Head of caudate nucleus (tissue), 42 donors: Measurements from ENCODE around the gene NT5C1B.

Source experiments
- DNase-seq, 42 donors: peaks; one replicate each; pipeline versions ENCODE4 v3.0.0 to v3.0.0-alpha.2; 2020 to 2021; ENCODE audit warnings: mixed read lengths in 7 of 42
- intact Hi-C: fragments of 100-400 bp; cut with DNase I; formaldehyde crosslinking; loops from one replicate; pipeline ENCODE4 v1.15.0; 2022

Gene NT5C1B

GRCh38 chr2:18559531-18560030 is 29.8 kb downstream of the NT5C1B start:
- intact Hi-C loops = no loop called here
- DNase-seq = peak in 7 of 42 donors; percentile 1 to 36 (median 5)

- intact Hi-C loops = no loop called here
- DNase-seq = no peak
Observed at GRCh38 chr2:18558458-18558857, 30.9 kb downstream of the NT5C1B start.

DNA sequence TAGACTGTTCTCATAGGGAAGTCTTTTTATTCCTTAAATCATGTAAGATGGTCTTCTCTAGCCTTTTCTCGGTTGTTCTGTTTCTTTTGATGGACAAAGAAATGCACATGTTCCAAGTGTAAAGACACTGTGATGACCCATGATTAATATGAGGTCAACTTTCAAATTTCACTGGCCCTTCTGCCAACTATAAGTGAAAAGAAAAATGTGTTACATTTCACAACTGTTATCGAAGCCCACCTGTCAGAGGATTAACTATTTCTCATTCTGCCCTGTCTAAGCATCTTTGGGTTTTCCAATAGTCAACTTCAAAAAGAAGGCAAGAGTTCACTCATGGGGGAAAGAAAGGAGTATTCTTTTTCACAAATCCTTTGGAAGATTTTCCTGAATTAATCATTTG is 32.2 kb downstream of the NT5C1B start:
- DNase-seq = no peak
- intact Hi-C loops = no loop called here

DNA sequence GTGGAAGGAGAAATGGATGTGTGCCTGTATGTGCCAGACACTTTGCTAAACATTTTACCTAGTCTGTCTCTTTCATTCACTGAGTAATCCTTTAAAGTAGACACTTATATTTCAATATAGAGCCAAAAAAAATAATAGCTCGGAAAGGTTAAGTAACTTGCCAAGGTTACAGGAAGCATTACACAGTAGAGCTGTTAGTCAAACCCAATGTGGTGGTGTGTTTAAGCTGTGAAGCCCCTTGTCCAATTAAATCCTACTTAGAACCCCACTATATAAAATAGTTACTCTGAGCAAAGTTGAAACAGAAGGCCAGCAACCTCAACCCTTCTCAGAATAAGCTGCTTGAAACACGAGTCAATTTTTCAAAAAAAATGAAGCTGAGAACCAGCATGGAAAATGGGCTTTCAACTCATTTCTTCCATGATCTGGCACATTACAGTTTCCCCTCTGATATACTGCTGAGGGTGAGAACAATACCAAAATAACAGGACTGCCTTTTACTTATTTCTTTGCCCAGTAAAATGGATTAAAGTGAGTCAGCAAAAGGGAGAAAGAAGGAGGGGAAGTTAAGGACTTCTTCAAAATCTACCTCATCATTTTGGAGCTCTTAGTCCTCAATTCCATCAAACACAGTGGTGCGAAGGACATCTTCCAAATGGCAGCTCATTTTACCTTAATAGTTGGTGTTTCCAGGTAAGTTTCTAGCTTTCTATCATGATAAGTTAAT is 36.9 kb downstream of the NT5C1B start:
- intact Hi-C loops = no loop called here
- no peak for DNase-seq

DNA sequence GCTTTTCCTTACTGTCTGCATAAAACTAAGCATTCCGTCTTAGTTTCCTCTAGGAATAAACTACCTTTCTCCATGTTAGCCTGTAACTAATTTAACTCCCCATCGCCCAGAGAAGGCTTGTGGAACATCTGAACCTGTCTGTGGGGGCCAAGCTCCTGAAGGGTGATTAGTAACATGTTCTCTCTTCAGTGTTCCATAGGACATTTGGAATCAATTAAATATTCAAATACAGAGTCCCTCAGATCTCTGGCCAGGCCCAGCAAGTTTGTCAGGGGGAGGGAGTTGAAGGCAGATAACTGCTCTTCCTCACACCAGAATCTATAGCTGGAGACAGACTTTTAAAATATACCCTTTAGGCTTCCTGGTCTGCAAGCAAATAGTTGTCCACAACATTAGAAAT is 37.7 kb downstream of the NT5C1B start:
- no peak for DNase-seq
- intact Hi-C loops = no loop called here

DNA sequence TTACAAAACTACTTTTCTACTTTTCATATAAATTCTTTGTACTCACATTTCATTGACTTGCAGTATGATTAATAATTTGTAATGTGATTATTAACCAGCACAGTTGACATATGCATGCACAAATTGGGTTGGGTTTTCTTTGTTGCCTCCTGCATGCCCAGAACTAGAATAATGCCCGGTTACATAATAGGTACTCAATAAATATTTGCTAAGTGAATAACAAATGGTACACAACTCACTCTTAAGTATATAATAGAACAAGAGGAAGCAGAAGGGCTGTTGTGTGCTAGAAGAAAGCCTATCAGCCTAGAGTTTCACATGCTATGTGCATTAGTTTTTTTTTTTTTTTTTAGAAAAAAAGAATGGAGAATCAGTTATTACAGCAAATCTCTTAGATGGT is 38.2 kb downstream of the NT5C1B start:
- intact Hi-C loops = no loop called here
- no peak for DNase-seq

DNA sequence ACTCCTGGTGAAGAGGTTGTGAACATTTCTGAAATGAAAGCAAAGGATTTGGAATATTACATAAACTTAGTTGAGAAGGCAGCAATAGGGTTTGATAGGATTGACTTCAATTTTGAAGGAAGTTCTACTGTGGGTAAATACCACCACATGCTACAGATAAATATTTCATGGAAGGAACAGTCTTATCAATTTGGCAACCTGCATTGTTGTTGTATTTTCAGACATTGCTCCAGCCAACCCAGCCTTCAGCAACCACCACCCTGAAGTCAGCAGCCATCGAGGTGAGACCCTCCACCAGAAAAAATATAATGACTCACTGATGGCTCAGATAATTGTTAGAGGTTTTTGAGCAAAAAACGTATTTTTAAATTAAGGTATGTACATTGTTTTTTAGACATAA is 38.9 kb downstream of the NT5C1B start:
- no peak for DNase-seq
- intact Hi-C loops = no loop called here

DNA sequence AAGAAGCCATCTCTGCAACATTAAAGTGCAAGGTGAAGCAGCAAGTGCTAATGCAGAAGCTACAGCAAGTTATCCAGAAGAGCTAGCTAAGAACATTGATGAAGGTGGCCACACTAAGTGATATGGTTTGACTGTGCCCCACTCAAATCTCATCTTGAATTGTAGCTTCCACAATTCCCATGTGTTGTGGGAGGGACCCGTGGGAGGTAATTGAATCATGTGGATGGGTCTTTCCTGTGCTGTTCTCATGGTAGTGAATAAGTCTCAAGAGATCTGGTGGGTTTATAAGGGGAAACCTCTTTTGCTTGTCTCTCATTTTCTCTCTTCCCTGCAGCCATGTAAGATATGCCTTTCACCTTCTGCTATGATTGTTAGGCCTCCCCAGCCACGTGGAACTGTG is 40.3 kb downstream of the NT5C1B start:
- DNase-seq = no peak
- intact Hi-C loops = no loop called here

DNA sequence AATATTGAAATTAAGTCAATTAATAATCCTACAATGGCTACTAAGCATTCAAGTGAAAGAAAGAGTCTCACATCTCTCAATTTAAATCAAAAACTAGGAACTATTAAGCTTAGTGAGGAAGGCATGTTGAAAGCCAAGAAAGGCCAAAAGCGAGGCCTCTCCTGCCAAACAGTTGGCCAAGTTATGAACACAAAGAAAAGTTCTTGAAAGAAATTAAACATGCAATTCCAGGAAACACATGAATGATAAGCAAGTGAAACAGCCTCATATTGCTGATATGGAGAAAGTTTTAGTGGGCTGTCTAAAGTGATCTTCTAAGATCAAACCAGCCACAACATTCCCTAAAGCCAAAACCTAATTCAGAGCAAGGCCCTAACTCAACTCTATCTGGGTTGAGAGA is 40.7 kb downstream of the NT5C1B start:
- intact Hi-C loops = no loop called here

DNA sequence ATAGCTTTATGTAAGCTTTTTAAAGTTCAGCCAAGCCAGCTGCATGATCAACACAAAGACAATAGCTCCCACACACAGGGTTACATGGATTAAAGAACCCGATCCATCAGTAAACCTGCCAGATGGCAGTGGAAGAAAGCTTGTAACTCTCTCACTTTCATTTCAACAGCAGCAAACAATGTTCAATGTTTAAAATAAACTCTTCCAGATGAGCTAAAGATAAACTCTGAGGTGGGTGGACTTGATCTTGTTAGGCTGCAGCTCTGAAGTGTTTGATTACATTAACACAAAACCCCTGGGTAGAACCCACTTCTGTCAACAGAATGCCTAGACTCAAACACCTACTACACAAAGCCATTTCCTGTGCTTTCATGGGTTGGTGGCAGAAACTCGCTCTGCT is 42.8 kb downstream of the NT5C1B start:
- no peak for DNase-seq
- intact Hi-C loops = no loop called here

More for the DNA sequence above, 40.7 kb downstream of the NT5C1B start:
- DNase-seq = no peak

GRCh38 chr2:18545384-18545783 is 44.0 kb downstream of the NT5C1B start:
- DNase-seq = no peak
- intact Hi-C loops = no loop called here

DNA sequence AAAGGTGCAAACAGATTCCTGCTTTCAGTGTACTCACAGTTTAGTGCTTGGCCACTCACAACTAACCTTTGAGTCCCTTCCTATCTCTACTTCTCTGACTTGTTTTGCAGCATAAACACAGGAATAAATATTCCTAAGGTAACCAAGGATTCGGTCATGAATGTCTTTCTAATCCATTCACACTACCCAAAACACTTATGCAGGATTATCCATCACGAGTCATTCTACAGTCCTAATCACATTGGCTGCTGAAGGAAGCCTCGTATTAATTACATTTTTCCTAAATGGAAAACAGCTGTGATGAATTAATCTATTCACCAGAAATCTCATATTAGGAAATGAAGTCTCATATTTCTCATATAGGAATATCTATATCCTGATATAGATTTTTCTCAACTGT is 45.2 kb downstream of the NT5C1B start:
- DNase-seq = no peak
- intact Hi-C loops = no loop called here

DNA sequence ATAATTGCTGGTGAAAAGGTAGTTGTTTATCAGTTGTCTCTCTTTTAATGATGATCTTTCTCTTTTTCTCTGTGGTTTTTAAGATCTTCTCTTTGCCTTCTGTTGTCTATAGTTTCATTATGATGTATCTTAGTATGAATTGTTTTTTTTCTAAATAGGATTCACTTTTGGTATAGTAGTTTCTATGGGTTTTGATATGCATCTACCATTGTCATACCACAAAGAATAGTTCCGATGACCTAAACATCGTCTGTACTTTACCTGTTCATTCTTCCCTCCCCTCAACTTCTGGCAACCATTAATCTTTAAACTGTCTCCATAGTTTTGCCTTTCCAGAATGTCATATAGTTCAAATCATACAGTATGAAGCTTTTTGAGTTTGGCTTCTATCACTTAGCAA is 48.5 kb downstream of the NT5C1B start:
- no peak for DNase-seq
- intact Hi-C loops = no loop called here

GRCh38 chr2:18536697-18537096 is 52.7 kb downstream of the NT5C1B start:
- intact Hi-C loops = no loop called here
- DNase-seq = no peak

DNA sequence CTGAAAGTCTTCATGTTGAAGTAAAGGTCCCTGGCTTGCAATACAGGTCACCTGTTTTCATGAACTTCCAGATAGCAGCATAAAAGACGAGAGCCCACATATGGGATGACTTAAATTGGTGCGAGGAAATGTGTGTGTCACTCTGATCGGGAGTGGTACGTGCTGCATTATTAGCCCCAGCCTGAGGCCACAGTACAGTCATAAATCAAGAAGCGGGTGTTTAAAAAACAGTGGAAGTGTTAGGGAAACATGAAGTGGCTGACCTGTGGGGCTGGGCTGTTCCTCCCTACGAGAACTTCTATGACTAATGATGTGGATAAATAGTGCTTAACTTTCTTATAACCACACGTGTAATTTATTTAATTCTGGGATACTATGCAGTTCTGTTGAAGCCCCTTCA is 53.3 kb downstream of the NT5C1B start:
- intact Hi-C loops = no loop called here

DNA sequence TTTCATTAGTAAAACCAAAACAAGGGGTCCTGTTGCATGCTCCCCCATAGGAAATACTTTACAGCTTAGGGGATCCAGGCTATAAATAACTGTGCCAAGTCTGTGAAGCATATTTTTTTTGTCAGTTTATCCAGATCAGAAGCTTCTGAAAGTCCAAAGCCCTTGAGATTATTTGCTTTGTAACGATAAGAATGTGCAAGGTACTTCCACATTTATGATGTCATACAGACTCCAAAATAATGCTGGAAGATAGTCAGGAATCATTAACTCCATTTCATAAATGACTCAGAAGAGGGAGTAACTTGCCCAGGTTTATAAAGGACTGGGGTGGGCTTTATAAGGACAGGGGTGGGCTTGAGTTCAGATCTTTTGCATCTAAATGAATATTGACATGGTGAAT is 58.2 kb downstream of the NT5C1B start:
- intact Hi-C loops = no loop called here
- DNase-seq = no peak

More for the DNA sequence above, 53.3 kb downstream of the NT5C1B start:
- no peak for DNase-seq

DNA sequence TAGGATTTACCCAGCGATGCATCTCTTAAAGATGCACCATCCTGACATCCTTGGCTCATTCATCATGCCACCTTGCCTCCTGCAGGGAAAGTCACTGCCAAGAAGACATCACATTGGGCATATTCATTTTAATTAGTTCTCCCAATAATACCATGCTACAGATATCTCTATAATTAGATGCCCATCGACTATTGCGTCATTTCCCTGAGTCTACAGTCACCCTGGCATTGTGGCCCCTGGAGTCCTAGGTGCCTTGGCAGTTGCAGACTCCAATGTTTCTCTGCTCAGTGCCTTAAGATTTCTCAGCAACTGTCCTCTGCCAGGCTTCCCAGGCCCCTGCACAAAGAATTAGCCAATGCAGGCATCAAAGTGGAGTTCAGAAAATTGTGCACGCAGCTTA is 61.5 kb downstream of the NT5C1B start:
- intact Hi-C loops = loop anchor here (10.0 kb wide), 1 partner anchor 1337 kb away; no protein-coding TSS in a partner anchor
- no peak for DNase-seq

DNA sequence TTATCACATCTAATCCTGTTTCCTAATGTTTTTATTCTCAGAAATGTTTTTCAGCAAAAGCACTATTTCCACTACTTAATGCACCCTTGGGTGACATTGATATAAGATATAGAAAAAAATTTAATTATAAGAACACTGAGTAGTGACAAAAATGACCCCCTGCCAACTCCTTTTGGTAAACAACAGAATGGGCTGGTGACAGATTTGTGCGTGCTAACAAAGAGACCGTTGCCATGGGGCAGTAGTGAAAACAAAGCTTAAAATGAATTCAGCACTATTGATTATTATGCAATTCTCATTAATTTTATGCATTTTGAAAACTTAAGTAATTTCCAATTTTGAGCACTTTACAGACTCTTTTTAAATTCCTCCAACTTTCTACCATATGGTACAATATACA is 62.0 kb downstream of the NT5C1B start:
- DNase-seq = no peak
- intact Hi-C loops = loop anchor here (10.0 kb wide), 1 partner anchor 1337 kb away; no protein-coding TSS in a partner anchor

- intact Hi-C loops = loop anchor here (10.0 kb wide), 1 partner anchor 1338 kb away; no protein-coding TSS in a partner anchor
- DNase-seq = no peak
Observed at GRCh38 chr2:18526429-18526828, 62.9 kb downstream of the NT5C1B start.

DNA sequence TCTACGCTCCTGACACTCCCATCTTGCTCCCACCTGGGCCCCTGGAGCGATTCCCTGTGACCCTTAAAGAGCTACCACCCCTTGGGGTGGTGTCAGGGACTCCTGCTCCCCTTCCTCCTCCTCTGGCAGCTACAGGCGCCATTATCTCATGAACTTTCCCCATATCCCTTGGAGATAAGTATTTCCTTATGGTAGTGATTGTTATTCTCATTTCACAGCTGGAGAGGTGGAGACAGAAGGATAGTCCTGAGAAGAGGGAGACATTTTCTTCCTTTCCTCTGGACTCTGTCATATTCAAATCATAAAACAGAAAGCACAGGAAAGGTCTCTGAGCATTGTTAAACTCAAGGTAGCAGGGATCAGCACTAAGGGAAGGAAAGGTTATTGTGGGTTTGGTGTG is 63.5 kb downstream of the NT5C1B start:
- DNase-seq = no peak
- intact Hi-C loops = loop anchor here (10.0 kb wide), 1 partner anchor 1339 kb away; no protein-coding TSS in a partner anchor

DNA sequence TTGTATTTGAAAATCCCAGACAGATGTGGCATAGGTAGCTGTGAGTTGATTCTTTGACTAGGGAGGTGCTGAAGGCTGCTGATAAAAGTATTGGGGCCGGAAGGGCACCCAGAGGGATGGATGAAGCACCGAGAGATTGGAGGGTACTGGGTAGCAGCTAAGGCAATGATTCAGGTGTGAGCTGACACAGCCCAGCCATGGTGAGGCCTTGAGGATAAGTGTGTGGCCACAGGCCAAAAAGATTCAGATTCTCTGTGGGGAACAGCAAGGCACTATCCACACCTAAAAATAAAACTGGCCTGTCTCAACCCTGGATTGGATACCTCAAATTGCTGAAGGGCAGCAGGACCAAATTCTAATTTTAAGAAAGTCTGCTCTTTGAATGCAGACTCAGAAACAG is 64.1 kb downstream of the NT5C1B start:
- intact Hi-C loops = loop anchor here (10.0 kb wide), 1 partner anchor 1340 kb away; no protein-coding TSS in a partner anchor
- no peak for DNase-seq
